PFSK-1 (cell line): ENCODE results near the gene SORL1.

ENCODE experiments used
- FOXP2 ChIP-seq: optimal IDR thresholded peaks from 2 replicates; pipeline ENCODE3; 2011; ENCODE audit warnings: borderline replicate concordance, control low read depth, inconsistent platforms; ENCODE audit not compliant: insufficient read depth; ENCODE audit errors: extremely low read length, extremely low read depth
- POLR2AphosphoS5 ChIP-seq: IDR thresholded peaks from 2 replicates; pipeline ENCODE4 v1.6.1; 2012; ENCODE audit warnings: low read depth, mild to moderate bottlenecking, control low read depth, low read length, moderate library complexity
- SIN3A ChIP-seq: IDR thresholded peaks from 2 replicates; pipeline ENCODE4 v1.6.1; 2012; ENCODE audit warnings: mild to moderate bottlenecking, low read length, moderate library complexity, borderline replicate concordance; ENCODE audit not compliant: insufficient read depth
- TAF1 ChIP-seq: IDR thresholded peaks from 2 replicates; pipeline ENCODE4 v1.6.1; 2012; ENCODE audit warnings: low read length, control low read depth, borderline replicate concordance; ENCODE audit not compliant: insufficient read depth
- TF ChIP-seq, protein P1 (sequence below), 2 experiments: IDR thresholded peaks; 2 replicates each; pipeline versions ENCODE4 v1.6.1 to v1.8.0; 2011 to 2012; ENCODE audit warnings: low read depth in 2 of 2, low read length in 2 of 2, control low read depth in 1 of 2, inconsistent platforms in 1 of 2, mild to moderate bottlenecking in 1 of 2, moderate library complexity in 1 of 2; ENCODE audit not compliant: insufficient read depth in 1 of 2

SORL1 gene

GRCh38 chr11:121610706-121611105 is 158.6 kb downstream of the SORL1 start:
- no peak for TF ChIP-seq TAF1
- TF ChIP-seq, protein P1, sequence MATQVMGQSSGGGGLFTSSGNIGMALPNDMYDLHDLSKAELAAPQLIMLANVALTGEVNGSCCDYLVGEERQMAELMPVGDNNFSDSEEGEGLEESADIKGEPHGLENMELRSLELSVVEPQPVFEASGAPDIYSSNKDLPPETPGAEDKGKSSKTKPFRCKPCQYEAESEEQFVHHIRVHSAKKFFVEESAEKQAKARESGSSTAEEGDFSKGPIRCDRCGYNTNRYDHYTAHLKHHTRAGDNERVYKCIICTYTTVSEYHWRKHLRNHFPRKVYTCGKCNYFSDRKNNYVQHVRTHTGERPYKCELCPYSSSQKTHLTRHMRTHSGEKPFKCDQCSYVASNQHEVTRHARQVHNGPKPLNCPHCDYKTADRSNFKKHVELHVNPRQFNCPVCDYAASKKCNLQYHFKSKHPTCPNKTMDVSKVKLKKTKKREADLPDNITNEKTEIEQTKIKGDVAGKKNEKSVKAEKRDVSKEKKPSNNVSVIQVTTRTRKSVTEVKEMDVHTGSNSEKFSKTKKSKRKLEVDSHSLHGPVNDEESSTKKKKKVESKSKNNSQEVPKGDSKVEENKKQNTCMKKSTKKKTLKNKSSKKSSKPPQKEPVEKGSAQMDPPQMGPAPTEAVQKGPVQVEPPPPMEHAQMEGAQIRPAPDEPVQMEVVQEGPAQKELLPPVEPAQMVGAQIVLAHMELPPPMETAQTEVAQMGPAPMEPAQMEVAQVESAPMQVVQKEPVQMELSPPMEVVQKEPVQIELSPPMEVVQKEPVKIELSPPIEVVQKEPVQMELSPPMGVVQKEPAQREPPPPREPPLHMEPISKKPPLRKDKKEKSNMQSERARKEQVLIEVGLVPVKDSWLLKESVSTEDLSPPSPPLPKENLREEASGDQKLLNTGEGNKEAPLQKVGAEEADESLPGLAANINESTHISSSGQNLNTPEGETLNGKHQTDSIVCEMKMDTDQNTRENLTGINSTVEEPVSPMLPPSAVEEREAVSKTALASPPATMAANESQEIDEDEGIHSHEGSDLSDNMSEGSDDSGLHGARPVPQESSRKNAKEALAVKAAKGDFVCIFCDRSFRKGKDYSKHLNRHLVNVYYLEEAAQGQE (IDR thresholded peaks at IDR 0.05; ENCODE audit: insufficient read depth in 1 of 2, low read depth in 2 of 2, low read length in 2 of 2): no peak
- no peak for TF ChIP-seq SIN3A
- no peak for TF ChIP-seq POLR2AphosphoS5
- TF ChIP-seq FOXP2: no peak

- TF ChIP-seq SIN3A (no peak), FOXP2 (no peak), POLR2AphosphoS5 (no peak), TAF1 (no peak)
- TF ChIP-seq, protein P1 (IDR thresholded peaks at IDR 0.05; ENCODE audit: insufficient read depth in 1 of 2, low read depth in 2 of 2, low read length in 2 of 2): no peak
Measured at GRCh38 chr11:121611242-121611641, 159.1 kb downstream of the SORL1 start.

DNA sequence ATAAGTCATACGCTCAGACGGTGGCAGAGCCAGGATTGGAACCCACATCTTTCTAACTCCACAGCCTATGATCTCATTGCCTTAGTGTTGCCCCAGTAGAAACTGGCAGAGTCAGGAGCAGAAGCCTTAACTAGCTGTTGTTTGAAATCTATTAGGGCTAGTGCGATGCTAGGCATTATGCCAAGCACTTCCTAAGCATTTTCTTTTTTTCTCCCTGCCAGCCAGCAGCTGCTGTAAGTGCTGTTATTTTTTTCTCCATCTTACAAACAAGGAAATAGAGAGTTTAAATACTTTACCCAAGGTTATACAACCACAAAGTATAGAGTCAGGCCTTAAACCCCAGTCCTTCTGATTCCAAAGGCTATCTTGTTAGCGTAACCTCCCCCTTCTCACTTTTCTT is 161.6 kb downstream of the SORL1 start:
- TF ChIP-seq, protein P1 (IDR thresholded peaks at IDR 0.05; ENCODE audit: insufficient read depth in 1 of 2, low read depth in 2 of 2, low read length in 2 of 2): no peak
- no peak for TF ChIP-seq TAF1
- no peak for TF ChIP-seq SIN3A
- TF ChIP-seq POLR2AphosphoS5: no peak
- no peak for TF ChIP-seq FOXP2

- TF ChIP-seq POLR2AphosphoS5 (no peak), TAF1 (no peak), SIN3A (no peak), FOXP2 (no peak)
- TF ChIP-seq, protein P1 (IDR thresholded peaks at IDR 0.05; ENCODE audit: insufficient read depth in 1 of 2, low read depth in 2 of 2, low read length in 2 of 2): no peak
Measured at GRCh38 chr11:121614636-121615240, 162.6 kb downstream of the SORL1 start.
